GM18873 (cell line): ENCODE measurements around the gene C1orf21.

Source experiments
- ATAC-seq: cut with Tn5 transposase; IDR thresholded peaks from one replicate; pipeline ENCODE4 v1.9.1; 2021; ENCODE audit warnings: mild to moderate bottlenecking, moderate library complexity, moderate number of reproducible peaks; ENCODE audit not compliant: unreplicated experiment, low FRiP score

Gene C1orf21

DNA sequence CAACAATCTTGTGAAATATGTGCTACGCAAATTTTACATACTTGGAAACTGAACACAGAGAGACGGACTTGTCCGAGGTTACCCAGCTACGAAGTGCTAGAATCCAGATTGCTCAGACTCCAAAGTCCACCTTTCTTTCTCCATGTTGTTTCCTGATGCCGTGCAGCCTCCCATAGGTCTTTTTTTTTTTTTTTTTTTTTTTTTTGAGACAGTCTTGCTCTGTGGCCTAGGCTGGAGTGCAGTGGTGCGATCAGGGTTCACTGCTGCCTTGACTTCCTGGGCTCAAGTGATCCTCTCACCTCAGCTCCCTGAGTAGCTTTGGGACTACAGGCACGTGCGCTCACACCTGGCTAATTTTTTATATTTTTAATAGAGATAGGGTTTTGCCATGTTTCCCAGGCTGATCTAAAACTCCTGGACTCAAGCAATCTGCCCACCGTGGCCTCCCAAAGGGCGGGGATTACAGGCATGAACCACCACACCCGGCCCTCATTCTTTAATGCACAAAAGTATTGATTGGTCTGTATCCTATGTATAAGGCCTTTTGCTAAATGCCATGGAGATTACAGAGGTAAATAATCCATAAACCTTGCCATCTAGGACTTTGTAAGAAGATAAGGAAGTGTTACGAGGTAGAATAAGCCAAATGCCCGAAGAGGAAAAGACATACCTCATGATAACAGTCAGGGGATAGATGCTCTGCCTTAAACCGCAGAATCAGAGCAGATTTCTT, 92.8 kb downstream of the C1orf21 start:
- ATAC-seq = no peak

DNA sequence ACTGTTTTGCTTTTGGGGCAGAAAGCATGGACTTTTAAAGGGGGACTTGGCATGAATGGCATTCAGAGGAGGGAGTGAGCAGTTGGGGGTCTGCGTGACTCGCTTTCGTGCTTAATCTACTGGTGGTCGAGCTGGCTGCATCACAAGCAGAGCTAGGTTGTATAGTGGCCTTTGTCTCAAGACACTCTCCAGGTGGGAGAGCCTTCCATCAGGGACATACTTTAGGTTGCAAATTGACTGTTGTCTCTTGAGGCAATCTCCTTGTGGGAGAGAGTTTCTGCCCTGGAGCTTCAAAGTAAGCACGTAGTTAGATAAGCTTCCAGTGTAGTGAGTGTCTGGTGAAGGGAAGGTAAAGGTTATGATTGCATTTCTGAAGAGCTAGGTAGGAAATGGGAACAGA, 93.9 kb downstream of the C1orf21 start:
- ATAC-seq = no peak

DNA sequence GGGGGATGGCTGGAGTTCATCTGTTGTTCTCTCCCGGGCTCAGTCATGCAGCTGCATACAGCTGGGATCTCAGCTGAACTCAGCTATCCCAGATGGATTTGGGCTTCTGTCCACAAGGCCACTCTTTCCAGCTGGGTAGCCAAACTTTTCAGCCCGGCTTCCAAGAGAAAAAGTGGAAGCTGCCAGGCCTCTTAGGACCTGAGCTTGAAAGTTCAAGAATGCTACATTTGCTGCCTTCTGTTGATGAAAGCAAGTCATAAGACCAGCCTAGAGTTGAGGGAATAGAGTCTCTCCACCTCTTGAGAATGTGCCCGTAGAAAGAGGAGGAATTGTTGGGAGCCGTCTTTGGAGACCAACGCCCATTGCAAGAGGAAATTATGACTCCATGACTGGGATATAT, 95.3 kb downstream of the C1orf21 start:
- ATAC-seq = no peak

DNA sequence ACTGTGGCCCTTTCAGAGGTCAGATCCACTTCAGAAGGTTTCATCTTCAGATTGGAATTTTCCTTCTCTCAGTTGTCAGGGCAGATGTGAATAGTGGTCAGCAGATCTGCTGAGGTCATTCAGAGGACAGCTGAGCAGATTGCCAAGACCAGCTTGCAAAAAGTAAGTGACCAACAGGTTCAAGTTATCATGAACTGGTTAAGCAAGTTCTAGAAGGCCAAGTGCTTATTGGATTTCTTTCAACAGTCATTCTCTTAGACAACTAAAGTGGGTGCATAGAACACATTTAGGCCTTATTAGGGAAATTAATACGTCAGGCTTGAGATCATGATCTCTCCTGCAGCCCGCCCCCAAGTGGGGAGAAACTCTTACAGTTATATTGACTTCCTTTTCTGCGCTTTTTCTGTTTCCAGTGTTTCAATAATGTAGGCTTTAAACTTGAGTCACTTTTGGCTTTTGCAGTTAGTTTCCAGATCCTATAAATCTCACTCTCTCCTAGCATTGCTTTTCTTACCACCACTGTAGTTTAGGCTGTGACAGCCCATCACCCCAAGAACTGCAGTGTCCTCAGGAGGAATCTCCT, 96.4 kb downstream of the C1orf21 start:
- ATAC-seq = no peak

DNA sequence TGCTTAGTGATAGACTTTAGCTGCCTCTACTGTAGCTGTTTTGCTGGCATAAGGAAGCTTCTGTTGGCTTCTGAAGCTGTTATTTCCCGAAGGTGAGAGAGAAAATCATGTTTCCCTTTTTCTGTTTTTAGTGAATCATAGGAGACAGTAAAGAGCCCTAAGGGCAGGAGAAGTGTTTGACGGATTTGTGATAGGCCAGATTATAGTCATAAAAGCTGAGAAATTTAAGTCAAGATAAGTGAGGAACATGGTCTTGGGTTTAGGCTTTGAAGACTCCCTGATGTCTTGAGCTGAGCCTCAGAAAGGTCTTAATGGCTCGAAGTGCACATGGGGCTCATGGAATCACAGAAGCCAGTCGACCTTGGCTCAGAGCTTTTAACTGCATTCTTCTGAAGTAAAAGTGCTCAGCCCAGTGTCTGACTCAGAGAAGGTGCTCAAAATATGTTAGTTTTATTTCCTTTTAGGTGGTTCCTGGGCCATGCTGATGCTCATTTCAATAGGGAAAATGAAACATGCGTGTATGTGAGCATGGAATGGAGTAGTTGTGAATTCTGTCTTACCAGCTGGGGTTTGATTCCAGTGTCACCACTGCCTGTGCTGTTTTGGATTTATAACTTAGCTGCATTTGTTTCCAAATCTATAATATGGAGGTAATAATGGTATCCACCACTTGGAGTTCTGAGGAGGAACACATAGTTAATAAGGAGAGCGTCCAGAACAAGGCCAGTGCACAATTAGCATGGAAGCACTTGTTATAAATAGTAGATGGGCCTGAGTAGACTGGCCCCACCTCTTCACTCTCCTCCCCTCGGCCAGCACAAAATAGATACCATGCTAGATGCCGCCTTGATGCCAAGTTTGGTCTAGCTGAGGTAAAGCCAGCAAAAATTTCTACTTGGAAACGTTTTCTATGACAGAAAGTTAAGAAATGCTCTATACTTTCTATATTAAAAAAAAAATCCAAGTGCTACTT, 99.2 kb downstream of the C1orf21 start:
- no peak for ATAC-seq

DNA sequence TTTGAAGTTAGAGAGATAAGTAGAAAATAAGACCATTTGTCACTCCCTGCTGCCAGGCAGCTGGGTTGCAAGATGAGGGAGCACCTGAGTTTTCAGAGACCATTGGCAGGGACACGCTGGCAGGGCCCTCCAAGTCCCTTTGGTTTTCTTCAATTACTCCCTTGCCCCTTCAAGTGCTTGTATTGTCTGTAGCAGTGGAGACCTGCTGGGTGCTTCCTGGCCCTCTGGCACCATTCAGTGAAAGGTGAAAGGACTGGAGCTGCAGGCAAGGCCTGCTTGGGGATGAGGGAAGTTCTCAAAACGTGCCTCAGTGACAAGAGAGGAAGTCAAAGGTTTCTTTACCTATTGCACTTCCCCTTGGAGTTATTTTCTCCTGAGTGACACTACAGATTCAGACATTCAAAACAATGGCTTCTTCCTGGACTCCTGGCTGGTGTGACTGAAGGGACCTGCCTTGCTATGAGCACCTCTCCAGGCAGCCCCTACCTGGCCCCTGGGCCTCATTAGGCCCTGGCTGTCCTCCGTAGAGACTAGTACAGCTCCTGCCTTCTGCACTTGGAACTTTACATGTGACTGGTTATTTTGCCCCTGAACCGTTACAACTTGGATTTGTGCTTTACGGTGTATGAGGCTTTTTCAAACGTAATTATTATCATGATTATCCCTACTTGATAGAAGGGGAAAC, 100.1 kb downstream of the C1orf21 start:
- no peak for ATAC-seq

DNA sequence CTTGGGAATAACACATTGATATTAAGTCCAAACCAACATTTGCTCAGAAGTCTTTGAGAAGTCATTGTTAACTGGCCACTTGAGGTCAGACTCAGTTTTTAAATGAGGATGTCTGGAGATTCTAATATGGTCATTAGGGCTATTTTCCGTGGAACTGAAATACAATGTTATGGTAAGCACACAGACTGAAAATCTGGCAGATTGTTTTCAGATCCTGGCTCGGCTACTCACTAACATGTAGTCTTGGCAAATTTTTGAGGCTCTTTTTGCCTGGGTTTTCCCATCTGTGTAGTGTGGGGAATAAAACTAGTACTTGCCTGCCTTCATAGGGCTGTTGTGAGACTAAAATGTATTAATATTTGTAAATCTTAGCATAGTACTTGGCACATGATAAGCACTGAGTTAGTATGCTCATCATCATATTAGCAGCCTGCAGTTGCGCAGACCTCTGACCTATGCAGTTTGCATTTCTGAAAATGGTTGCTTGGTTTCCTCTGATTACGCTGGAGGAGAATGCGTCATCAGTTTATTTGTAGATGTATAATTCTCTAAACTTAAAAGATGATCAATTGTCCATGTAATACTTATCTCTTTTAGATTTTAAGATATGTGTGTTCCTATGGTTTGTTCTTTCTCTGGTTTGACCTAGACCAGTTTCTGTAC, 100.8 kb downstream of the C1orf21 start:
- ATAC-seq = no peak

DNA sequence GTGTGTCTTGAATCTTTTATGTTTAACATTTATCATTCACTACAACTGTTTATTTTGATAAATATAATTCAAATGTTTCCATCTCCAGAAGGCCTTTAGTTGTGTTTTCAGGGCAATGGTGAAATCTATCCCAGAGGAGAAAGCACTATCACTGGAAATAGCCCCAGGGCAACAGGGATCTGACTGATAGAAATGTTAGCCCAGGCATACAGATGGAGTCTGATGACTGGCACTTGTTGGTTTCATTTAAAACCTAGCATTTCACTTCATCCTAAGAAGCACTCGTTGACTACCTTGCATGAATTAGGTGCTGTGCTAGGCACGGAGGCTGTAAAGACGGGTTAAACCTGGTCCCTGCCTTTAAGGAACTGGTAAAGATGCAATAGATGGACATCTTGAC, 103.1 kb downstream of the C1orf21 start:
- ATAC-seq = no peak

DNA sequence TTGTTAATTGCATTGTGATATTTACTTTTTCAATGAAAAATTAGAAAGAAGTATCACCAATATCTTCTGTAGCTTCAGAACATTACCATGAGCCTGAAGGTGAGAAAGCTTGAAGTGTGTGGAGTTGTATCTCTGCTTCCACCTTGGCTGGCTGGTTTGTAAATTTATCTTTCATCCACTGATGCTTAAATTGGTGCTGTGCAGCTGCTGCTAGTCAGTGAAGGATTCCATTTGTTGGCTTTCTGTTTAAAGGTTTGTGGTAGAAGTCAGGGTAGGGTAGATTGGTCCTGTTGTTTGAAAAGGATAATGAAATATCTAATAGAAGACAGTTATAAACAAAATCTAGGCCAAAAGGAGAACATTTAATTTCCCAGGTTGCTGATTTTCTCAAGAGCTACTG, 105.7 kb downstream of the C1orf21 start:
- ATAC-seq = no peak

DNA sequence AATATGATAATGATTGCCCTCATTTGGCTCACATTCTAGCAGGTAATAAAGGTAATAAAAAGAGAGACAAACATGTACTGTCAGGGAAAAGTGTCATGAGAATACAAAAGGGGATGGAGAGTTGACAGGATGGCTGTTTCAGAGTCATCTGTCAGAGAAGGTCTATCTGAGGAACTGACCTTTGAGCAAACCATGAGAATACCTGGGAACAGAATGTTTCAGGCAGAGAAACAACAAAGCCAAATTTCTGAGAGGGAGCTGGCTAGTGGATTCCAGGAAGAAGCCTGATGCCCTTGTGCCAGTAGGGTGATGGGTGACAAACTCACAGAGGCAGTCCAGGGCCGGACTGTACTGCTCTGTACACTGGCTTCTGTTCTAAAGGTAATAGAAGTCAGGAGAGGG, 107.2 kb downstream of the C1orf21 start:
- ATAC-seq = no peak

DNA sequence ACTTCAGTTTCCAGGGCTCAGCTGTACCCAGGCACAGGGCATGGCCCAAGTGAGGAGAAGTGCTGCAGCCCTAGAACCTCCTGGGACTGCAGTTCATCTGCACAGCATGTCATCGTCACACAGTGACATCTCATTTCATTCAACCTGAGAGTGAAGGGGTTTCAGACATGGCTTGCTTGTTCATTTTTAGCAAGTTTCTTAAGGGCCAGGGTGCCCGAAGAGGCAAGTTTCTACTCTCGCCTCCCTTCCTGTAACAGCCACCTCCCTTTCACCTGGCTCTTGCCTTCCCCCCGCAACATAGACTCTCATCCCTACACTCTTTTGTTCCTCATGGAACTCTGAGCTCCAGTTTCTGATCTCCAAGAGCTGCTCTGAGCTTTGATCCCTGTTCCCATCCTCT, 108.1 kb downstream of the C1orf21 start:
- peak; percentile 80 for ATAC-seq

DNA sequence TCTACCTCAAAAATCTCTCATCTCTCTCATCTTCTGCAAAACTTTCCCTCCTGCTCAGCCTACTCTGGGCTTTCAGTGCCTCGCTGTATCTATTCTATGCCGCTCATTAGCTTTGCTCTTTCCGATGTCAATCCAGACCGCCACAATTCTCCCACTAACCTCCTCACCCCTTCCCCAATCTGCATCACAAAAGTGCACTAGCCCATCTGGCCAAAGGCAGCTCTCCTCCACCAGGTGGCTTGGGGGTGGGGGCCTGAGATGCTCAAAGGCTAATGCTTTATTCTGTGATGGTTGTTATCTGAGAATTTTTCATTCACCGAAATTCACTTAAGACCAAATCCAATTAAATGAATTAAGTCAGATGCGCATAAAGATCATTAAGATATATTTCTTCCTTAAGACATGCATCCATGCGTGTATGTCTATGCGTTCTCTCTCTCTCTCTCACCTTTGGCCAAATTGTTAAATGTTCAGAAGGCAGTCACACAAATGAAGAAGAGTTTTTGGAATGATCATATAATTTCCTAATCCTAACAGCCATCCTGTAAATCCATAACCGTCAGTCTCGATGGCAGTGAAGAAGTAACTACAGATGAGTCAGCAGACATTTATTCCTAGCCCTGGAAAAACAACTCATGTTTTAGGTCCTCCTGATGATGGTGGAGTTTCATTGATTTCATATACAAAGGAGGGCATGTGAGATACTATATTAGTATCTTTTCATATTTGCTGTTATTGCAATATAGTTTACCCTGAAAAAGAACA, 111.3 kb downstream of the C1orf21 start:
- no peak for ATAC-seq

DNA sequence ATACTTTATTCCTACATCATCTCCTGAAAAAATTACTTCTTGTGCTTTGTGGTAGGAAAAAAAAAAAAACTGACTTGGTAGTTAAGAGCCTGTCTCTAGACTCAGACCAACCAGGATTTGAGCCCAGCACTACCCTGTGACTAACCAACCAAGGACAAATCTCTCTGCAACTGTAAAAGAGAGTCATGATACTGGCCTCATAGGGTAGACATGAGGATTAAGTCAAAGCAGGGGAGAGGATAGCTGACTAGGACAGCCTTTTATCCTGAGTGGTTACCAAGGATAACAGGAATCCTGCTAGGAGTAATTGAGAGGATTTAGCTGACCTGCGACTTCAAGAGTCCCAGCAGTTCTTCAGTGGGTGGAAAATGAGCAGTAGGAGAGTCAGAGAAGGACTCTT, 112.8 kb downstream of the C1orf21 start:
- ATAC-seq = no peak

DNA sequence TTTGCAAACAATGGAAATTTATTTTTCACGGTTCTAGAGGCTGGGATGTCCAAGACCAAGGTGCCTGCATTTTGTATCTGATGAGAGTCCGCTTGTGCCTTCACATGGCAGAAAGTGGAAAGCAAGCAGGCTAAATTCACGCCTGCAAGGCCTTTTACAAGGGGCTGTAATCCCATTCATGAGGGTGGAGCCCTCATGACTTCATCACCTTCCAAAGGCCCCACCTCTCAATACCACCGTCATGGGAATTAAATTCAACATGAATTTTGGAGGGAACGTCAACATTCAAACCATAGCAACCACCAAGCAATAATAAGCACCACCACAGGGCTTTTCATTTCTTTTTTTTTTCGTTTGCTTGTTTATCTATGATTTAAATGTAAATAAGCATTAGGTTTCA, 115.3 kb downstream of the C1orf21 start:
- no peak for ATAC-seq

DNA sequence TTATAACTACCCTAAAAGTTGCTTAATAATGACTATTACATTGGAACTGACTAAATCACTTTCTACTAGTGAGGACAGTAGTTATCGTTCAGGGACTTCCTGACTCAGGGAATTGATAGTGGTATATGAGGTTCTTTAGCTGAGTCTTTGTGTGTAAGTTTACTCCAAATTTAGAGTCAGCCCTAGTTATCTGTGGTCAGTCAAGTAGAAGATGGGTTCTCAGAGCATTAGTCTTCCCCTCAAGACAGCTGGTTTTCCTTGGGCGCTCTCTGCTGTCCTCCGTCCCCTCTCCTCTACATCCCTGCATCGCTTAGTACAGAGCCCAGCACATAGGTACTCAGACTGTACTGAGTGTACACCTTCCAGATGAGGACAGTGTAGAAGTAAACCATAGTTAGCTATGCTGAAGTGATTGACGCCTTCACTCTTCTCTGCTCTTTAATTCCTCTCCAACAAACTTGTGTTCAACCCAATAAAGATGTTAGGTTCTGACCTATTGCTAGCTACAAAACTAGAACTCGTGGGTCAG, 116.5 kb downstream of the C1orf21 start:
- no peak for ATAC-seq

DNA sequence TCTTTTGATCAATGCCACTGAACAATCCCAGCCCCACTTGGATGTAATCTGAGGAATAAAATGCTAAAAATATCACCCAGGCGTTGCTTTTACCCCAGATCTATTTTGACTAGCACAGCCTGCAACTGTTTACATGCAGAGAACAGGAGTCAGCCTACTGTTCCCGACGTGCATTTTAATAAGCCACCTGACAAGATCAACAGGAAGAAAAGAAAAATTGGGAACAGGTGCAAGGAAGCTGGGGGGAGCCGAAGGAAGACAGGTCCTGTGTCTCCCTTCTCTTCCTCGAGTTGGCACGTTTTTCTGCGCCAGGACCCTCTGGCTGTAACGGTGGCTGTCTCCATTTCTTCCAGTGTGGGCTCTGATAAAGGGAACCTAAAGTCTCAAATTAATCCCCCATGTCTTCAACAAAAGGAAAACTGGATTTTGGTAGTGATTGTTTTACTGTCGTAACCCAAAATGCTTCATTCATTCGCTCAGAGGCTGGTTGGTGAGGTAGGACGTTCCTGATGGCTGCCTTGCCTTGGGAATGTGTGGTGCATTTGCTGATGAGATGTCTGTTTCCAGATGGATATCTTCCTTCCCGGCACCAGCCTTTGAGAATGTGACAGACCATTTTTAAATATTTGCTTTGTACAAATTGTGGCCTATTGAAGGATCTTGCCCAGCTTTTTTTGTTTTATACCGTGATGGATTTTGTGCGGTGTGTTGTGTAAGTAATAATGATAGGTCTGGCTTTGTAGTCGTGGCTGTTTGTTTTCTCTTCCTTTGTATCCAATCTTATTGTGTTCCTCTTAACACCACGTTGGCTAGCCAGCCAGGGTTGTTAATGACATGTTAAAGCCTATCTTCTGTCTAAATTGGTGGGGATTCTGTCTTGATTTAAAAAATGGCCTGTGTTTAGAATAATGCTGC, 117.5 kb downstream of the C1orf21 start:
- no peak for ATAC-seq

DNA sequence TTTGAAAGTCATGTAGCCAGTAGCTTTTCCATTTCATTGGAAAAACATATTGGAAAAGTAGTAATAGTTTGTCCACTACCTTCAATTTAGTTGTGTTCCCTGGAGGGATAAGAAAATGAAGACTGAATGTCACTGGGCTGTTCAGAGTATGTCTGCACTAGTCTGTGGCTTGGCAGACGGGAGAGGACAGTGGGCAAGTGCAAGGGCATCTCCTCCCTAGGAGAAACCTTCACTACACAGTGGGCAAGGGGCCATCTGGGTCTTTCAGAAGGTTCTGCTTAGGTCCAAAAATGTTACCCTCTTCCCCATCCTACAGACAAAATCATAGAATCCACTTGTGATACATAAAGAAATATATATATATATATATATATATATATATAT, 118.1 kb downstream of the C1orf21 start:
- ATAC-seq = no peak

DNA sequence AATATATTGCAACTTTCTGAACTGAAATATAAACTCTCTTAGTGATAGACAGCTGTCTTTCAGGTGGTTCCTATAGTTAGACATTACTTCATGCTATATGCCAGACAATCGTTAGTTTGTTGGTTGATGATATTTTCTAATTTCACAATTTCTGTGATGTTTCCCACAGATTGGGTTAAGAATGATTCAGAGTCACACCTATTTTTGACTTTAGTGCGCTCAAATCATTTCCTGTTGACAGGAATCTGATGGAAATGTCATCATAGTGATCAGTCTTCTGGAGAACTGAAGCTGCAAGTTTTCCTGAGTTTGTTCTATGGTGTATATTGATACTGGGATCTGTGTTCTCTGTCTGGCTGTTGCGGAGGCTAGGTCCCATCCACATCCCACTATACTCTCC, 119.7 kb downstream of the C1orf21 start:
- ATAC-seq = no peak
